Measurements from ENCODE around the gene N4BP2L2. TPM values are rescaled to one million over a fixed set of nuclear protein-coding genes. Genes with fewer than 3 reads are reported as not detected.

Gene N4BP2L2
- total RNA-seq, 4 donors from 2014 or later = 79.8 to 722 (median 131) TPM

GRCh38 chr13:32443111-32443510, 95.5 kb downstream of the N4BP2L2 start:
- no peak overlapping the region for H3K4me3 ChIP-seq
- no peak for TF ChIP-seq CTCF (IDR thresholded peaks at IDR 0.05)
- no peak for TF ChIP-seq EP300 (IDR thresholded peaks at IDR 0.05)
- TF ChIP-seq POLR2A (IDR thresholded peaks at IDR 0.05) = no peak
- TF ChIP-seq POLR2AphosphoS5 (IDR thresholded peaks at IDR 0.05) = no peak
- H3K9me3 ChIP-seq = no peaks in the 10 kb centered on the region
- DNase-seq (ENCODE audit: low spot score in 2 of 2) = no peak
- H3K36me3 ChIP-seq = peaks cover 4% of the 10 kb centered on the region
- no peaks in the 10 kb centered on the region for H3K4me1 ChIP-seq
- 50% methylated on average over 2 of the region's 2 CpGs for WGBS
- H3K27ac ChIP-seq = no peak overlapping the region
- H3K27me3 ChIP-seq = no peaks in the 10 kb centered on the region

- Histone ChIP-seq H3K9me3 (no peaks in the 10 kb centered on the region), H3K27me3 (no peaks in the 10 kb centered on the region), H3K36me3 (peaks cover 8% of the 10 kb centered on the region), H3K4me3 (no peak overlapping the region), H3K27ac (no peak overlapping the region), H3K4me1 (no peaks in the 10 kb centered on the region)
- no peak for DNase-seq (ENCODE audit: low spot score in 2 of 2)
- WGBS = 89% methylated on average over 4 of the region's 4 CpGs
- no peak for TF ChIP-seq POLR2A (IDR thresholded peaks at IDR 0.05)
- TF ChIP-seq CTCF (IDR thresholded peaks at IDR 0.05) = no peak
- TF ChIP-seq EP300 (IDR thresholded peaks at IDR 0.05) = no peak
- TF ChIP-seq POLR2AphosphoS5 (IDR thresholded peaks at IDR 0.05) = no peak
These were observed 99.7 kb downstream of the N4BP2L2 start for GRCh38 chr13:32438871-32439270.

- peaks cover 16% of the 10 kb centered on the region for H3K4me1 ChIP-seq
- 55% methylated on average over 3 of the region's 3 CpGs for WGBS
- no peak overlapping the region for H3K4me3 ChIP-seq
- no peaks in the 10 kb centered on the region for H3K9me3 ChIP-seq
- no peak for DNase-seq (ENCODE audit: low spot score in 2 of 2)
- TF ChIP-seq CTCF (IDR thresholded peaks at IDR 0.05) = no peak
- no peak for TF ChIP-seq EP300 (IDR thresholded peaks at IDR 0.05)
- no peak for TF ChIP-seq POLR2AphosphoS5 (IDR thresholded peaks at IDR 0.05)
- no peak for TF ChIP-seq POLR2A (IDR thresholded peaks at IDR 0.05)
- H3K27me3 ChIP-seq = no peaks in the 10 kb centered on the region
- no peak overlapping the region for H3K27ac ChIP-seq
- peaks cover 3% of the 10 kb centered on the region for H3K36me3 ChIP-seq
These were observed 105.7 kb downstream of the N4BP2L2 start for GRCh38 chr13:32432856-32433255.

- no peaks in the 10 kb centered on the region for H3K27me3 ChIP-seq
- H3K36me3 ChIP-seq = no peaks in the 10 kb centered on the region
- no peaks in the 10 kb centered on the region for H3K9me3 ChIP-seq
- no peak for DNase-seq (ENCODE audit: low spot score in 2 of 2)
- TF ChIP-seq CTCF (IDR thresholded peaks at IDR 0.05) (no peak), POLR2A (IDR thresholded peaks at IDR 0.05) (no peak), EP300 (IDR thresholded peaks at IDR 0.05) (no peak), POLR2AphosphoS5 (IDR thresholded peaks at IDR 0.05) (no peak)
- 95% methylated on average over 5 of the region's 5 CpGs for WGBS
- no peak overlapping the region for H3K4me3 ChIP-seq
- H3K4me1 ChIP-seq = peaks cover 20% of the 10 kb centered on the region
- H3K27ac ChIP-seq = no peak overlapping the region
These were observed 107.2 kb downstream of the N4BP2L2 start for GRCh38 chr13:32431361-32431760.

- Histone ChIP-seq H3K27me3 (no peaks in the 10 kb centered on the region), H3K27ac (no peak overlapping the region), H3K9me3 (no peaks in the 10 kb centered on the region), H3K36me3 (no peaks in the 10 kb centered on the region), H3K4me3 (no peak overlapping the region), H3K4me1 (peaks cover 29% of the 10 kb centered on the region)
- WGBS = 80% methylated on average over 6 of the region's 6 CpGs
- no peak for DNase-seq (ENCODE audit: low spot score in 2 of 2)
- TF ChIP-seq POLR2AphosphoS5 (IDR thresholded peaks at IDR 0.05) (no peak), POLR2A (IDR thresholded peaks at IDR 0.05) (no peak), CTCF (IDR thresholded peaks at IDR 0.05) (no peak), EP300 (IDR thresholded peaks at IDR 0.05) (no peak)
These were observed 108.4 kb downstream of the N4BP2L2 start for GRCh38 chr13:32430018-32430747.
